Measurements from ENCODE around the gene ACSS3. TPM values are rescaled to one million over a fixed set of nuclear protein-coding genes. Genes with fewer than 3 reads are reported as not detected.

Gene ACSS3
- total RNA-seq, 1 experiment from 2014 or later = 7.7 TPM

DNA sequence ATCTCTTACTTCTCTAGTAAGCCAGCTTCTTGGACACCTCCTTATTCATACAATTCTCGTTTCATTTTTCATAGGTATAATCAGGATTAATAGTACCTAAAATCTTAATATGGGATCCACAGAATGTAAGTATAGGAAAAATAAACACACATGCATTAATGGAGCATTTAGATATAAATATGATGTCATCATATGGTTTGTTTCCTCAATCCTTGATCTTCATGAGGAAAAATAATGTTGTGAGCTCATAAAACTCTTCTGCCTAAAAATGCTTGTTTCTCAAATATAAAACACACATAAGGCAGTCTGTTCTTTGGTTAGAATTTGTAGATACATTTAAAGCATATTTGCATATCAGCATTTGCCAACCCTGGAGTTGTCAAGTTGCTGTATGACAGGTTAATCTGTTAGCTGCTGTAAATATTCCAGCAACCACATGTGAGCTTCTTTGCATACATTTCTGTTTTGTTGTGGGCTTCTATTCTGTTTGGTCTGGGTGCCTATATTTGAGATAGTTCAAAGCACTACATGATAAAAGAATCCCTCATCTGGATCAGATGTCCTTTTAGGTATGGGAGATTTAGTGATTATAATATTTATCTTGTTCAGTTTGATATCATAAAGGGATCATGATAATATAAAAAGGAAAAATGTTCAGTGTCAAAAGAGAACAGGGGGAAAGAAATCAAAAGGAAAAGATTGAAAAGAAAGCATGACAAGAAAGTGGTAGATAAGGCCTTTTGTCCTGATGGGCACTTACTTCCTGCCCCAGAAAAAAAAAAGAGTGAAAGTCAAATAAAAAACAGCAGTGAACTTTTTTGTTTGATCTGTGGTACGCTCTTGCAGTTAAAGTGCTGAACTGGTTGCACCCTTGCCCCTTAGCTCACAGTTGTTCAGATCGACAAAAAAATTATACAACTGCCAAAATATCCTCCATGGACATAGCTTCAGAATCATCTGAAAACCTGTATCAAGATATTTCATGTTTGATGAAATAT lies 68.6 kb downstream of the ACSS3 start:
- no peak overlapping the region for H3K4me3 ChIP-seq (ENCODE audit: low read depth, low read length, poor library complexity, severe bottlenecking)
- no peaks in the 10 kb centered on the region for H3K36me3 ChIP-seq (ENCODE audit: insufficient read depth, low read length, poor library complexity, severe bottlenecking)
- intact Hi-C loops (cut with micrococcal nuclease; ENCODE audit: unreplicated experiment) = loop anchor here (10.0 kb wide), 1 partner anchor 108 kb away; no protein-coding TSS in a partner anchor
- BruUV-seq (replicated peaks) = no TSS peak
- ChIA-PET CTCF (no interaction called here), POLR2A (ENCODE audit: low non-redundant PET) (no interaction called here)
- TF ChIP-seq, protein P1, sequence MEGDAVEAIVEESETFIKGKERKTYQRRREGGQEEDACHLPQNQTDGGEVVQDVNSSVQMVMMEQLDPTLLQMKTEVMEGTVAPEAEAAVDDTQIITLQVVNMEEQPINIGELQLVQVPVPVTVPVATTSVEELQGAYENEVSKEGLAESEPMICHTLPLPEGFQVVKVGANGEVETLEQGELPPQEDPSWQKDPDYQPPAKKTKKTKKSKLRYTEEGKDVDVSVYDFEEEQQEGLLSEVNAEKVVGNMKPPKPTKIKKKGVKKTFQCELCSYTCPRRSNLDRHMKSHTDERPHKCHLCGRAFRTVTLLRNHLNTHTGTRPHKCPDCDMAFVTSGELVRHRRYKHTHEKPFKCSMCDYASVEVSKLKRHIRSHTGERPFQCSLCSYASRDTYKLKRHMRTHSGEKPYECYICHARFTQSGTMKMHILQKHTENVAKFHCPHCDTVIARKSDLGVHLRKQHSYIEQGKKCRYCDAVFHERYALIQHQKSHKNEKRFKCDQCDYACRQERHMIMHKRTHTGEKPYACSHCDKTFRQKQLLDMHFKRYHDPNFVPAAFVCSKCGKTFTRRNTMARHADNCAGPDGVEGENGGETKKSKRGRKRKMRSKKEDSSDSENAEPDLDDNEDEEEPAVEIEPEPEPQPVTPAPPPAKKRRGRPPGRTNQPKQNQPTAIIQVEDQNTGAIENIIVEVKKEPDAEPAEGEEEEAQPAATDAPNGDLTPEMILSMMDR (conservative IDR thresholded peaks at IDR 0.05; ENCODE audit: low read depth, low read length) = no peak
- no peak for TF ChIP-seq EZH2 (IDR thresholded peaks at IDR 0.05; ENCODE audit: borderline replicate concordance, low read depth, low read length, poor library complexity, severe bottlenecking)
- H3K27ac ChIP-seq (ENCODE audit: low read depth, low read length, poor library complexity, severe bottlenecking) = no peak overlapping the region
- H3K9me3 ChIP-seq (ENCODE audit: low read depth, low read length, poor library complexity, severe bottlenecking) = no peaks in the 10 kb centered on the region
- no peaks in the 10 kb centered on the region for H3K27me3 ChIP-seq (replicated peaks; ENCODE audit: insufficient read depth, low read depth, low read length, poor library complexity)
- no peaks in the 10 kb centered on the region for H3K4me1 ChIP-seq (ENCODE audit: insufficient read depth, low read length, poor library complexity, severe bottlenecking)
- DNase-seq (ENCODE audit: low spot score) = no peak

DNA sequence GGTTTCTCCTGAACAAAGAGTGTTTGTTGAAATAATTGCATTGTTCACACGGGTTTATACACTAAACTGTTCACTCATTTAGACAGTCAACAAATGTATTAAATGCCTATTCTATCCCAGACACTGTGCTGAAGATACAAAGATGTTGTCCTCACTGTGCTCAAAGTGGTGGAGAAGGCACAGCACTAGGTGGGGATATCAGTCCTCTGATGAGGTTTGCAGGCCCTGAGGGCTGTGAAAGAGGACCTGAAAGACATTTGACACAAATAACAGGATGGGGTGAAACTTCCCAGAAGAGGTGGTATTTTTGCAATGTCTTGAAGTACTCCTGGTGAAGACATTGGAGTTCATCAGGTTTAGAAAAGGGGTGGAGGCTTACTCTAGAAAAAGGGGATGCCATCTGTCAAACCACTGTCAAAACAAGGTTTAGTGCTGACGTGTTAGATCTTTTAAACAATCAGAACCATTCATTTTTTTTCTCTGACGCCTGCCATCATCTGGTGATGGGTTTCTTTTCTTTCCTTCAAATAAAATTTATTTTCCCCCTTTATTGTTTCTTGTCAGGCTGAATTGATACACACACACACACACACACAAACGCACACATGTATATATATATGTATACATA lies 69.5 kb downstream of the ACSS3 start:
- Histone ChIP-seq H3K27ac (ENCODE audit: low read depth, low read length, poor library complexity, severe bottlenecking) (no peak overlapping the region), H3K4me1 (ENCODE audit: insufficient read depth, low read length, poor library complexity, severe bottlenecking) (no peaks in the 10 kb centered on the region), H3K9me3 (ENCODE audit: low read depth, low read length, poor library complexity, severe bottlenecking) (no peaks in the 10 kb centered on the region), H3K27me3 (replicated peaks; ENCODE audit: insufficient read depth, low read depth, low read length, poor library complexity) (no peaks in the 10 kb centered on the region), H3K36me3 (ENCODE audit: insufficient read depth, low read length, poor library complexity, severe bottlenecking) (no peaks in the 10 kb centered on the region), H3K4me3 (ENCODE audit: low read depth, low read length, poor library complexity, severe bottlenecking) (no peak overlapping the region)
- POLR2A ChIA-PET (ENCODE audit: low non-redundant PET) = no interaction called here
- TF ChIP-seq EZH2 (IDR thresholded peaks at IDR 0.05; ENCODE audit: borderline replicate concordance, low read depth, low read length, poor library complexity, severe bottlenecking) = no peak
- TF ChIP-seq, protein P1 (conservative IDR thresholded peaks at IDR 0.05; ENCODE audit: low read depth, low read length) = 0 out of 2 replicates have a peak, but pooled peaks have one; percentile 23
- DNase-seq (ENCODE audit: low spot score) = no peak
- intact Hi-C loops (cut with micrococcal nuclease; ENCODE audit: unreplicated experiment) = loop anchor here (10.0 kb wide), 1 partner anchor 107 kb away; no protein-coding TSS in a partner anchor
- BruUV-seq (replicated peaks) = no TSS peak
- CTCF ChIA-PET = no interaction called here

DNA sequence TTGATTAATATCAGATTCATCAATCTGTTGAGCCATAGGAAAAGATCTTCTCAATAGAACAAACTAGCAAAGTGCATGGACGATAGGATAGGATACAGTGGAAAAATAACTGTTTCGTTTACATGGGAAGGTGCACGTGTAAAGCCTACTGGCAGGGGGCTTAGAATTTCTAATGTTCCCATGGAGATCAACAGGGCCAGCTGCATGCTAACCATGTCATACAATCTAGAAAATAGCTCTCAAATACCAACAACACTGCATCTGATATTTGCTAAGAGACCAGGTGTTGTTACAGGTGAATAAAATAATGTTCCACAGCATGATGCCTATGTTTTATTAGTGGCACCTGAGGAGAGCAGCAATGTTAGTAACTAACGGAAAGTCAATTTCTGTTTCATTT lies 72.5 kb downstream of the ACSS3 start:
- Histone ChIP-seq H3K4me3 (ENCODE audit: low read depth, low read length, poor library complexity, severe bottlenecking) (no peak overlapping the region), H3K36me3 (ENCODE audit: insufficient read depth, low read length, poor library complexity, severe bottlenecking) (no peaks in the 10 kb centered on the region), H3K4me1 (ENCODE audit: insufficient read depth, low read length, poor library complexity, severe bottlenecking) (no peaks in the 10 kb centered on the region), H3K27me3 (replicated peaks; ENCODE audit: insufficient read depth, low read depth, low read length, poor library complexity) (no peaks in the 10 kb centered on the region), H3K9me3 (ENCODE audit: low read depth, low read length, poor library complexity, severe bottlenecking) (no peaks in the 10 kb centered on the region), H3K27ac (ENCODE audit: low read depth, low read length, poor library complexity, severe bottlenecking) (no peak overlapping the region)
- intact Hi-C loops (cut with micrococcal nuclease; ENCODE audit: unreplicated experiment) = no loop called here
- DNase-seq (ENCODE audit: low spot score) = no peak
- ChIA-PET CTCF (no interaction called here), POLR2A (ENCODE audit: low non-redundant PET) (no interaction called here)
- BruUV-seq (replicated peaks) = no TSS peak
- TF ChIP-seq, protein P1 (conservative IDR thresholded peaks at IDR 0.05; ENCODE audit: low read depth, low read length) = no peak
- no peak for TF ChIP-seq EZH2 (IDR thresholded peaks at IDR 0.05; ENCODE audit: borderline replicate concordance, low read depth, low read length, poor library complexity, severe bottlenecking)

All from A673 (cell line).